PC-3 (cell line): ENCODE measurements around the gene FBXL7.

Experiments
- CTCF ChIP-seq: fragments of 300-600 bp; sonication (generic); conservative IDR thresholded peaks from 2 replicates; pipeline ENCODE4 v1.5.1; 2017; ENCODE audit warnings: antibody characterized with exemption, low read depth, mild to moderate bottlenecking, low read length
- EZH2 ChIP-seq: fragments of 300-600 bp; sonication (generic); IDR thresholded peaks from one replicate; pipeline ENCODE4 v1.6.1; 2017; ENCODE audit warnings: antibody characterized with exemption, mild to moderate bottlenecking, low read length; ENCODE audit not compliant: unreplicated experiment
- EZH2phosphoT487 ChIP-seq: fragments of 300-600 bp; sonication (generic); IDR thresholded peaks from 2 replicates; pipeline ENCODE4 v1.6.1; 2018; ENCODE audit warnings: mild to moderate bottlenecking, antibody characterized with exemption, low read length, borderline replicate concordance

- no peak for TF ChIP-seq CTCF
- no peak for TF ChIP-seq EZH2phosphoT487
- no peak for TF ChIP-seq EZH2
Measured at GRCh38 chr5:15525703-15526275, 25.8 kb downstream of the FBXL7 start.
